Measurements from ENCODE around the gene HOXD1.
A peak's percentile ranks its signal among the peaks of the same experiment; 100 is the strongest.

Gene HOXD1

GRCh38 chr2:176157499-176158185 is 30.8 kb upstream of the HOXD1 start:
- Histone ChIP-seq H2AK5ac (ENCODE audit: low read depth, low read length) (no peak overlapping the region), H2BK15ac (ENCODE audit: low read length) (no peak overlapping the region), H3K9me3 (replicated peaks in 1 of 2; ENCODE audit: control insufficient read depth in 2 of 2, insufficient read depth in 1 of 2, low read depth in 1 of 2, low read length in 2 of 2) (peaks cover 0 to 11% of the 10 kb centered on the region in 2 donors), H2AFZ (ENCODE audit: low read length) (peak overlapping the region; percentile 94), H3K27me3 (ENCODE audit: control insufficient read depth in 3 of 3, insufficient read depth in 3 of 3, low read depth in 1 of 3, low read length in 3 of 3) (peaks cover 71 to 100% (median 97%) of the 10 kb centered on the region in 3 experiments), H3K9ac (ENCODE audit: low read depth, low read length, poor library complexity) (peak overlapping the region; percentile 74), H3K4me1 (ENCODE audit: control insufficient read depth in 2 of 2, insufficient read depth in 1 of 2, low read depth in 1 of 2, low read length in 2 of 2) (peaks cover 0 to 16% of the 10 kb centered on the region in 2 donors), H3K36me3 (replicated peaks in 1 of 2; ENCODE audit: control insufficient read depth in 2 of 2, insufficient read depth in 2 of 2, low read length in 2 of 2) (no peaks in the 10 kb centered on the region), H2BK120ac (ENCODE audit: low read depth, low read length) (no peak overlapping the region), H4K8ac (ENCODE audit: low read depth, low read length) (no peak overlapping the region), H3K14ac (ENCODE audit: low read length) (no peak overlapping the region), H3K79me1 (ENCODE audit: low read depth, low read length) (no peaks in the 10 kb centered on the region), H4K91ac (ENCODE audit: low read depth, low read length, poor library complexity) (no peak overlapping the region), H3K4ac (ENCODE audit: low read length) (no peak overlapping the region), H2BK5ac (ENCODE audit: low read length) (no peak overlapping the region), H3K4me2 (ENCODE audit: insufficient read depth, low read length, poor library complexity, severe bottlenecking) (no peak overlapping the region), H3K27ac (replicated peaks; ENCODE audit: low read length) (no peak overlapping the region), H2BK12ac (ENCODE audit: low read length) (no peak overlapping the region), H3K4me3 (ENCODE audit: low read length in 2 of 2) (peak overlapping the region in 1 of 2 donors; percentile 24), H3K23ac (ENCODE audit: low read depth, low read length, poor library complexity) (no peak overlapping the region), H3K18ac (ENCODE audit: low read length) (no peak overlapping the region)
- no peak for DNase-seq (ENCODE audit: low spot score)
- WGBS, 2 donors (ENCODE audit: extremely low coverage in 2 of 2, insufficient read length in 2 of 2, insufficient replicate concordance in 1 of 2), result no CpG with 5 or more reads among the region's 43 CpGs

- Histone ChIP-seq H3K27ac (replicated peaks; ENCODE audit: low read length) (no peak overlapping the region), H2BK5ac (ENCODE audit: low read length) (no peak overlapping the region), H3K9me3 (replicated peaks in 1 of 2; ENCODE audit: control insufficient read depth in 2 of 2, insufficient read depth in 1 of 2, low read depth in 1 of 2, low read length in 2 of 2) (peaks cover under 1 to 11% of the 10 kb centered on the region in 2 donors), H3K4me2 (ENCODE audit: insufficient read depth, low read length, poor library complexity, severe bottlenecking) (no peak overlapping the region), H3K18ac (ENCODE audit: low read length) (no peak overlapping the region), H3K4me1 (ENCODE audit: control insufficient read depth in 2 of 2, insufficient read depth in 1 of 2, low read depth in 1 of 2, low read length in 2 of 2) (peaks cover 0 to 16% of the 10 kb centered on the region in 2 donors), H3K36me3 (replicated peaks in 1 of 2; ENCODE audit: control insufficient read depth in 2 of 2, insufficient read depth in 2 of 2, low read length in 2 of 2) (no peaks in the 10 kb centered on the region), H2BK15ac (ENCODE audit: low read length) (no peak overlapping the region), H4K8ac (ENCODE audit: low read depth, low read length) (no peak overlapping the region), H3K79me1 (ENCODE audit: low read depth, low read length) (no peaks in the 10 kb centered on the region), H2BK120ac (ENCODE audit: low read depth, low read length) (no peak overlapping the region), H3K14ac (ENCODE audit: low read length) (no peak overlapping the region), H2AK5ac (ENCODE audit: low read depth, low read length) (no peak overlapping the region), H3K4ac (ENCODE audit: low read length) (no peak overlapping the region), H2AFZ (ENCODE audit: low read length) (peak overlapping the region; percentile 94), H3K27me3 (ENCODE audit: control insufficient read depth in 3 of 3, insufficient read depth in 3 of 3, low read depth in 1 of 3, low read length in 3 of 3) (peaks cover 70 to 100% (median 97%) of the 10 kb centered on the region in 3 experiments), H3K9ac (ENCODE audit: low read depth, low read length, poor library complexity) (no peak overlapping the region), H3K23ac (ENCODE audit: low read depth, low read length, poor library complexity) (no peak overlapping the region), H4K91ac (ENCODE audit: low read depth, low read length, poor library complexity) (no peak overlapping the region), H3K4me3 (ENCODE audit: low read length in 2 of 2) (peak overlapping the region; percentile 24 to 53), H2BK12ac (ENCODE audit: low read length) (no peak overlapping the region)
- no CpG with 5 or more reads among the region's 22 CpGs for WGBS, 2 donors (ENCODE audit: extremely low coverage in 2 of 2, insufficient read length in 2 of 2, insufficient replicate concordance in 1 of 2)
- DNase-seq (ENCODE audit: low spot score), result no peak
These were observed 30.3 kb upstream of the HOXD1 start for GRCh38 chr2:176158186-176158591.

- Histone ChIP-seq H3K14ac (ENCODE audit: low read length) (no peak overlapping the region), H3K27ac (replicated peaks; ENCODE audit: low read length) (no peak overlapping the region), H2BK15ac (ENCODE audit: low read length) (no peak overlapping the region), H2BK120ac (ENCODE audit: low read depth, low read length) (no peak overlapping the region), H3K36me3 (replicated peaks in 1 of 2; ENCODE audit: control insufficient read depth in 2 of 2, insufficient read depth in 2 of 2, low read length in 2 of 2) (no peaks in the 10 kb centered on the region), H4K8ac (ENCODE audit: low read depth, low read length) (no peak overlapping the region), H4K91ac (ENCODE audit: low read depth, low read length, poor library complexity) (no peak overlapping the region), H3K9me3 (replicated peaks in 1 of 2; ENCODE audit: control insufficient read depth in 2 of 2, insufficient read depth in 1 of 2, low read depth in 1 of 2, low read length in 2 of 2) (peaks cover 9 to 13% of the 10 kb centered on the region in 2 donors), H2AK5ac (ENCODE audit: low read depth, low read length) (no peak overlapping the region), H3K27me3 (ENCODE audit: control insufficient read depth in 3 of 3, insufficient read depth in 3 of 3, low read depth in 1 of 3, low read length in 3 of 3) (peaks cover 73 to 100% (median 98%) of the 10 kb centered on the region in 3 experiments), H3K4me3 (ENCODE audit: low read length in 2 of 2) (no peak overlapping the region), H3K4me1 (ENCODE audit: control insufficient read depth in 2 of 2, insufficient read depth in 1 of 2, low read depth in 1 of 2, low read length in 2 of 2) (peaks cover 0 to 16% of the 10 kb centered on the region in 2 donors), H3K79me1 (ENCODE audit: low read depth, low read length) (no peaks in the 10 kb centered on the region), H2BK12ac (ENCODE audit: low read length) (no peak overlapping the region), H2AFZ (ENCODE audit: low read length) (peak overlapping the region; percentile 82), H2BK5ac (ENCODE audit: low read length) (no peak overlapping the region), H3K18ac (ENCODE audit: low read length) (no peak overlapping the region), H3K4ac (ENCODE audit: low read length) (no peak overlapping the region), H3K4me2 (ENCODE audit: insufficient read depth, low read length, poor library complexity, severe bottlenecking) (no peak overlapping the region), H3K9ac (ENCODE audit: low read depth, low read length, poor library complexity) (no peak overlapping the region), H3K23ac (ENCODE audit: low read depth, low read length, poor library complexity) (peak overlapping the region; percentile 14)
- no CpG with 5 or more reads among the region's 39 CpGs for WGBS, 2 donors (ENCODE audit: extremely low coverage in 2 of 2, insufficient read length in 2 of 2, insufficient replicate concordance in 1 of 2)
- no peak for DNase-seq (ENCODE audit: low spot score)
These were observed 29.4 kb upstream of the HOXD1 start for GRCh38 chr2:176158855-176159662.

GRCh38 chr2:176159663-176160250 is 28.7 kb upstream of the HOXD1 start:
- Histone ChIP-seq H3K27me3 (ENCODE audit: control insufficient read depth in 3 of 3, insufficient read depth in 3 of 3, low read depth in 1 of 3, low read length in 3 of 3) (peaks cover 76 to 100% (median 99%) of the 10 kb centered on the region in 3 experiments), H4K91ac (ENCODE audit: low read depth, low read length, poor library complexity) (no peak overlapping the region), H3K23ac (ENCODE audit: low read depth, low read length, poor library complexity) (no peak overlapping the region), H2BK15ac (ENCODE audit: low read length) (no peak overlapping the region), H3K27ac (replicated peaks; ENCODE audit: low read length) (no peak overlapping the region), H3K4ac (ENCODE audit: low read length) (no peak overlapping the region), H3K36me3 (replicated peaks in 1 of 2; ENCODE audit: control insufficient read depth in 2 of 2, insufficient read depth in 2 of 2, low read length in 2 of 2) (no peaks in the 10 kb centered on the region), H3K79me1 (ENCODE audit: low read depth, low read length) (no peaks in the 10 kb centered on the region), H2BK12ac (ENCODE audit: low read length) (no peak overlapping the region), H2BK120ac (ENCODE audit: low read depth, low read length) (no peak overlapping the region), H3K4me2 (ENCODE audit: insufficient read depth, low read length, poor library complexity, severe bottlenecking) (no peak overlapping the region), H2BK5ac (ENCODE audit: low read length) (no peak overlapping the region), H3K14ac (ENCODE audit: low read length) (no peak overlapping the region), H3K4me3 (ENCODE audit: low read length in 2 of 2) (peak overlapping the region in 1 of 2 donors; percentile 20), H3K9ac (ENCODE audit: low read depth, low read length, poor library complexity) (no peak overlapping the region), H2AFZ (ENCODE audit: low read length) (peak overlapping the region; percentile 82), H2AK5ac (ENCODE audit: low read depth, low read length) (no peak overlapping the region), H3K9me3 (replicated peaks in 1 of 2; ENCODE audit: control insufficient read depth in 2 of 2, insufficient read depth in 1 of 2, low read depth in 1 of 2, low read length in 2 of 2) (peaks cover 13 to 16% of the 10 kb centered on the region in 2 donors), H4K8ac (ENCODE audit: low read depth, low read length) (no peak overlapping the region), H3K18ac (ENCODE audit: low read length) (peak overlapping the region; percentile 14), H3K4me1 (ENCODE audit: control insufficient read depth in 2 of 2, insufficient read depth in 1 of 2, low read depth in 1 of 2, low read length in 2 of 2) (peaks cover 0 to 16% of the 10 kb centered on the region in 2 donors)
- WGBS, 2 donors (ENCODE audit: extremely low coverage in 2 of 2, insufficient read length in 2 of 2, insufficient replicate concordance in 1 of 2), result no CpG with 5 or more reads among the region's 44 CpGs
- DNase-seq (ENCODE audit: low spot score), result no peak
